ENCODE results near the gene FOXI3.

FOXI3 gene

DNA sequence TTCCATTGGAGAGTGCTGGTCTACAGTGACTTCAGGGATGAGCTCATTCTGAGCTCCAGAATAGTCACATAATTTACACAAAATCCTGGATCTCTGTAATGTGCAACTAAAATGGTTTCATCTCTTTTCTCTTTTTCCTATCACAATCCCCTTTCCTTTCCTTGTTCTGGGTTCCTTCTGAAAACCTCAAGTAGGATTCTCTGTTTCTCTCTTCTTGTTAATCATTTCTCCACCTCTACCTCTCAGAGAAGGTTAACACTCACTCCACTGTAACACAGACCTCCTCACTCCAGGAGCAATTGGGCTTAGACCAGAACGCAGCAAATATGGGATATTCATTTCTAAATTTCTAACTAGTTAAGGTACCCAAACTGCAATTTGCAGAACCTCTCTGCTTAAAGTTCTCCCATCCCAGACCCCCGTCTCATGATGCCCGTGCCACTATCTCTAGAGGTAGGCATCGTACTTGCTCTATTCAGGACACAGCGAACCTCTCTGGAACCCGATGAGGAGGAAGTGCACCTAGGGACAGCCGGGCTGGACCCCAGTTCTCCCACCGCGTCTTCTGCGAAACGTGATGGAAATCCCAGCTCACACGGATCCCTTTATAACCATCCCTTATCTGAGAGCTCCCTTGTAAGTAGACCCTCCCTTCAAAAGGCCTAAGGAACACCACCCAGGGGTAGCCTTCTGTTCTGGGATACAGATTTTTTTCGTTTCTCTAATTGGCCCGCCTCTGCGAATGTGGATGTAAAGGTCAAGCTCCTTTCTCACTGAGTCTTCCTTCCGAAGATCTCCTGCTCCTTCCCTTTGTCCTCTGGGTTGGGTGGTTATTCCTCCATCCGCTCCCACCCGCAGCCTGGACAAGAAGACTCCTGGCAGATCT is 1.3 kb downstream of the FOXI3 start:
- H3K4me1 ChIP-seq, result peaks cover 0 to 15% (median 11%) of the 10 kb centered on the region in 4 donors
- no peaks in the 10 kb centered on the region for H3K9me3 ChIP-seq
- no peak for TF ChIP-seq CTCF (IDR thresholded peaks at IDR 0.05)
- intact Hi-C loops (cut with DNase I; ENCODE audit: low total_unique reads), result no loop called here
- no peak overlapping the region for H3K4me3 ChIP-seq
- no peak overlapping the region for H3K27ac ChIP-seq
- H3K36me3 ChIP-seq, result no peaks in the 10 kb centered on the region
- peaks cover 0 to 92% of the 10 kb centered on the region in 2 donors for H3K27me3 ChIP-seq
- peak in 1 of 2 donors; percentile 42 for DNase-seq

- intact Hi-C loops (cut with DNase I; ENCODE audit: low total_unique reads), result no loop called here
- peaks cover 0 to 15% (median 11%) of the 10 kb centered on the region in 4 donors for H3K4me1 ChIP-seq
- H3K27me3 ChIP-seq, result peaks cover 0 to 93% of the 10 kb centered on the region in 2 donors
- peak in 1 of 2 donors; percentile 2 for DNase-seq
- no peak overlapping the region for H3K27ac ChIP-seq
- TF ChIP-seq CTCF (IDR thresholded peaks at IDR 0.05), result no peak
- H3K4me3 ChIP-seq, result no peak overlapping the region
- no peaks in the 10 kb centered on the region for H3K36me3 ChIP-seq
- H3K9me3 ChIP-seq, result no peaks in the 10 kb centered on the region
Measured at GRCh38 chr2:88450186-88450585, 2.3 kb downstream of the FOXI3 start.

DNA sequence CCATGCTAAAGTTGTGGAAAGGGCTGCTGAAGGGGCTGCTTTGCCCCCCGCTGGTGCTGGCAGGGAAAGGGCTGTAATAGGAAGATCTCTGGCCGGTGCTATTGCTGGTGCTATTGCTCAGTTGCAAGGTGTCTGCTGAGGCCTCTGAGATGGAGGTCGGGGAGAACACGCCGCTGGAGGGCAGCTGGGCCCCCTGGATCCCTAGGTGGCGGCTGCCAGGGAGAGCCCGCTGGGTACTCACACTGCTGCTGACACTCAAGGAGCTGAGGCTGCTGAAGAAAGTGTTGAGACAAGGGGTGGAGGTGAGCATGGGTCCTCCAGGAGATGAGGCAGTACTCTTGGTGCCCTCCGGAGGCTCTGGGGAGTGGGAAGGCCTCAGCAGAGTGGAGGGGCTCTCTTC is 4.2 kb downstream of the FOXI3 start:
- no peak for TF ChIP-seq CTCF (IDR thresholded peaks at IDR 0.05)
- peak in 1 of 2 donors; percentile 58 for DNase-seq
- Histone ChIP-seq H3K4me1 (peaks cover 0 to 14% (median 11%) of the 10 kb centered on the region in 4 donors), H3K27ac (no peak overlapping the region), H3K4me3 (no peak overlapping the region), H3K9me3 (no peaks in the 10 kb centered on the region), H3K36me3 (no peaks in the 10 kb centered on the region), H3K27me3 (peaks cover 0 to 75% of the 10 kb centered on the region in 2 donors)
- intact Hi-C loops (cut with DNase I; ENCODE audit: low total_unique reads), result no loop called here

DNA sequence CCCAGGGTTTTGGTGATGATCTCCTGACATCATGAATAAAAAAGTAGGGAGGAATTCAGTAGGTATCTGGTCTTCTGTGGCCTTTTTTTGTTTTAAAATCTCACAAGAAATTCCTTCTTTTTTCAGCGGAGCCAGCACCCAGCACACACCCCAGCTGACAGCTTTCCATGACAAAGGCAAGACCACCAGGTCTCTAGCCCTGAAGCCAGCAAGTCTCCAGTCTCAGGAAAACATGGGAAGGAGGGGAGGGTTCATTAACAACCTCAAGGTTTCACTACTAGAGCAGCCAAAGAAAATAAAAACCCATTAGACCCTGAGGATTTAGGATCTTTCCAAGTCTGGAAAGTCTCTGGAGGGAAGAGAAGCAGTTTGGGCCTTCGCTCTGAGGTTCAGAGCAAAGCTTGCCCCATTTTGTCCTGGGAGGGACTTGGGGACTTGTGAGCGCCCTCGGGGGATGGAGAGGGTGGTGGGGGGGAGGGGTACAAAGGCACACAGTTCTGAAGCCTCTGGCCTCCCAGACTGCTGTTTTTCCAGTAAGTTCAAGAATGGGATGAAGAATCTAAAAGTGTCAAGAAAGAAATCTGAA is 9.0 kb downstream of the FOXI3 start:
- DNase-seq, result peak in 1 of 2 donors; percentile 15
- intact Hi-C loops (cut with DNase I; ENCODE audit: low total_unique reads), result no loop called here
- no peak for TF ChIP-seq CTCF (IDR thresholded peaks at IDR 0.05)
- Histone ChIP-seq H3K27ac (no peak overlapping the region), H3K4me3 (no peak overlapping the region), H3K27me3 (peaks cover 0 to 45% of the 10 kb centered on the region in 2 donors), H3K4me1 (no peaks in the 10 kb centered on the region), H3K36me3 (no peaks in the 10 kb centered on the region), H3K9me3 (no peaks in the 10 kb centered on the region)

- intact Hi-C loops (cut with DNase I; ENCODE audit: low total_unique reads), result no loop called here
- peaks cover 0 to 35% of the 10 kb centered on the region in 2 donors for H3K27me3 ChIP-seq
- no peaks in the 10 kb centered on the region for H3K9me3 ChIP-seq
- peak in 1 of 2 donors; percentile 46 for DNase-seq
- no peaks in the 10 kb centered on the region for H3K4me1 ChIP-seq
- H3K4me3 ChIP-seq, result no peak overlapping the region
- no peaks in the 10 kb centered on the region for H3K36me3 ChIP-seq
- no peak overlapping the region for H3K27ac ChIP-seq
- TF ChIP-seq CTCF (IDR thresholded peaks at IDR 0.05), result no peak
Measured at GRCh38 chr2:88442473-88442872, 10.0 kb downstream of the FOXI3 start.
